GM21381 (cell line): ENCODE measurements around the gene CLMP.
"Not testable (repeated sequence)": the region's sequence is repeated elsewhere in the genome, so short reads cannot be mapped to it uniquely, and the experiment has no call there.

Source experiments
- ATAC-seq: cut with Tn5 transposase; IDR thresholded peaks from one replicate; pipeline ENCODE4 v1.9.1; 2021; ENCODE audit warnings: mild to moderate bottlenecking, moderate library complexity; ENCODE audit not compliant: unreplicated experiment

The CLMP gene

DNA sequence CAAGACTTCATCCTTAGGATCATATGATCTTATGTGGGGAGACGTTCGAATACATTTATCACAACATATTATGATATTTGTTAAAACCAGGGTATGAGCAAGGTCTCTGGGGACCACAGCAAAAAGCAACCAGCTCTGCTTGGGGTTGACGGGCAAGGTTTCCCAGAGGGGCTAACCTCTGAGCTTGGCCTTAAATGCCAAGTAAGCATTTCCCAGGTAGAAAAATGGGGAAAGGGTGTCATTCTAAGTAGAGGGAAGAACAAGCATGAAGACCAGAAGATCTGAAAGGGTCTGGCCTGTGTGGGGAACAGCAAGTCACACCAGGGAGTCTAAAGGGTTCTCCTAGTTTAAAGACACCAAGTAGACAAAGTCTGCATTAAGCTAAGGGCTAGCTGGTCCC is 24.1 kb downstream of the CLMP start:
- no peak for ATAC-seq

DNA sequence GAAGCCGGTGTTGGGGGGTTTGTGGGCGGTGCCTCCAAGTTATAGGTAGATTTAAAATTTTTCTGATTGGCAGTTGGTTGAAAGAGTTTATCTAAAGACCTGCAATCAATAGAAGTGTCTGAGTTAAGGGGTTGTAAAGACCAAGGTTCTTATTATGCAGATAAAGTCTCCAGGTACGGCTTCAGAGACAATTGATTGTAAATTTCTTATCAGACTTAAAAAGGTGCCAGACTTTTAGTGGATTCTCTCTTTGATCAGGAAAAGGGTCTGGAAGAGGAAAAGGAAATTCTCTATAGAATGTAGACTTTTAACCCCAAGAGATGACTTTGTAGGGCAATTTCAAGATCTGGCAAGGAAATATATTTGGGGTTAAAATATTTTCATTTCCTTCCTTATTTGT is 25.2 kb downstream of the CLMP start:
- no peak for ATAC-seq

DNA sequence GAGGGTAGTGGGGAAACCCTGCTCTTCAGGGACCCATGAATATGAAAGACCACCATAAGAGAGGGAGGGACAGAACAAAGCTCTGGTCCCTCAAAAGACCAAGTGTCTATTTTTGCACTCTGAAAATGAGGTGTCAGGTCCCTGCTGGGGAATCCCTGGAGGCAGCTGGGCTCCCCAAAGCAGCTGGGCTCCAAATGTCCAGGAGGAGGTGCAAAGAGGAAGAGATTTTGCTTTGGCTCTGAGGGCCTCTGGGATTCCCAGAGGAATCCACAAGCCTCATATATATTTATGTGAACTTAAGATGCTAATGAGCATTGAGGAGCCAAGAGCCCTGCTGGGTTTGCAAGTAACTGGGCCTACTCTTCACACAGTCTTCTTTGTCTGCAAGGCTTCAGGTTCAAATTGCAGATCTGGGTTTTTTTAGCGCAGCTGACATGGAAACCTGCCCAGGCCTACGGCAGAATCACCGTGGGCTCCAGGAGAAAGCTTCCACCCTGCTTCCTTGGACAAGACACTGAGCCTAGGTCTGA is 26.0 kb downstream of the CLMP start:
- no peak for ATAC-seq

DNA sequence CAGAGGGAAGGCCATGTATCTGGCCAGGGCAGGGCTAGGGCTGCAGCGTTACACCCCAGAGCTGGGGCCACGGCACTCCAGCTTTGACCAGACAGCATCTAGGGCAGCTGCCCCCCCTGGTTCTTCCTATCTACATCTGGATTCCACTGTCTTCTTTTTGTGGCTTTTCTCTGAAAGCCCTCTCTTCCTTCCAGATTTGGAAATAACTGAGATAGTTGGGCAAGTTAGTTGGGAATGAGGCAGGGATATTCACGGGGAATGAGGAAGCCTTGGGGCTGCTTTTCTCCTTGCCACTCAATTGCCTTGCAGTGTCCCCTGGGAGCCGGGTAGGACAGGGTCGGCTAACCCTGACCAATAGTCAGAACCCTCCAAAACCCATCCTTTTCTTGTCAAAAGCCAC is 26.8 kb downstream of the CLMP start:
- ATAC-seq: no peak

DNA sequence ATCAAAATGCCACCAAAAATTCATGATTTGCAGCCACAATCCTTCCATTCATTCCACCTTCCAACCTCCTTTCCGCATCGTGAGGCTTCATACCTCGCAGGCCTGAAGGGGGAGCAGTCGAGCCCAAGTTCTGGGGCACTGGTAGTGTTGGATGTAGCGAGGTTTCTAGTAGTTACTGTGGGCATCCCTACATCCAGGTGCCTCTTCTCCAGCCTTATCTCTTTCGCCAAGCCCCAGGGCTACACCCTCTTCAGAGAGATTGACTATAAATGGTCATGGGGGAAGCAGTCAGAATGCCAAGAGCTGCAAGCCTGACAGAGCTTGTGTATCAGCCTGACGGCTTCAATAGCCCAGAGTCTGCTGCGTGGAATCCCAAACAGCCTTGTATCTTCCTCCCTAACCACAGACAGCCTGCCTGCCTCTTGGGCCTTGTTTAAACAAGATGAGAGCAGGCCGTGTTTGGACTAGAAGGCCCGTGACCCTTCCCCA is 28.9 kb downstream of the CLMP start:
- no peak for ATAC-seq

DNA sequence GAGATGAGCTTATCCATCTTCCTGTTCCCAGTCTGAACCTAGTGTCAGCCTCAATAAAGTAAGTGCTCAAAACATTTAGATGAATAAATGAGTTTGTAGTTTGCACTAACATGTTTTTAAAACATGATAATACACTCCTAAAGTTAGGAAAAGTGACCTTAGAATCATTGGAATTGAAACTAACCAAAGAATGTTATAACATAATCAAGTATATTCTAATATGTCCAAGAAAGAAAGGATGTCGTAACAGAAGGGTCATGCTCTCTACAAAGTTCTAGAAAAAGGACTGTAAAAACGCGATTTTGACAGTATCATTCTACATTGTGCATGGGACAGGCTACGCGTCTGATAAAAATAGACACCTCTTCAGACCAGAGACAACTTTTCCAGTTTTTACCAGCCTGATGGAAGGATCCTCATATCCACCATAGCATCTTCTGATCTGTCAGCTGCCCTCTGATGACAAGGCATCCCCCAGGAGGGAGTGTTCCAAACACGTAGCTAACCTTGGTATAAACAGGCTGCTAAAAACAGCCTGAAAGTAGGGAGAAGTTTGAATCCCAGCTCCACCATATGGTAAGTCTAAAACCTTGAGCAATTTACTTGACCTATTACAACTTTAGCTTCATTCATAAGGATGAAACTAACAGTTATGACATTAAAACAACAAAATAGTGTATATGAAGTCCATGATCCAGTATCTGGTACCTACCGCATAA is 30.2 kb downstream of the CLMP start:
- no peak for ATAC-seq

DNA sequence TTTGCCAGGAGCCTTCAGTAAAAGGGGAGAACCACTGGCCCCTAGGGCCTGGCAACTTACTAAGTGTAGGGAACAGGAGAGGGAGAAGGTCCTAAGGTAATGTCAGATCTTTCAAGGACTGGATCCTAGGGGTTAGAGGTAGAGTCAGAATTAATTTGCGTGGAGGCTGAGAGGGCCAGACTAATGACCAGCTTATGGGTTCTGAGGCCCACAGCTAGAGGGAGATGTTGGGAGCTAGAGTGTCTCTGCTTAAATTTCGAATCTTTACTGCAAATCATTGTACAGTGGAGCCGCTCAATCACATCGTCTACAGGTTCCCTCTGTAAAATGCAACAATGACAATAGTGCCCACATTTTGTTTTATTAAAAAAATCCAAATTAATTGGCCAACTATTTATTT is 31.4 kb downstream of the CLMP start:
- ATAC-seq: no peak

DNA sequence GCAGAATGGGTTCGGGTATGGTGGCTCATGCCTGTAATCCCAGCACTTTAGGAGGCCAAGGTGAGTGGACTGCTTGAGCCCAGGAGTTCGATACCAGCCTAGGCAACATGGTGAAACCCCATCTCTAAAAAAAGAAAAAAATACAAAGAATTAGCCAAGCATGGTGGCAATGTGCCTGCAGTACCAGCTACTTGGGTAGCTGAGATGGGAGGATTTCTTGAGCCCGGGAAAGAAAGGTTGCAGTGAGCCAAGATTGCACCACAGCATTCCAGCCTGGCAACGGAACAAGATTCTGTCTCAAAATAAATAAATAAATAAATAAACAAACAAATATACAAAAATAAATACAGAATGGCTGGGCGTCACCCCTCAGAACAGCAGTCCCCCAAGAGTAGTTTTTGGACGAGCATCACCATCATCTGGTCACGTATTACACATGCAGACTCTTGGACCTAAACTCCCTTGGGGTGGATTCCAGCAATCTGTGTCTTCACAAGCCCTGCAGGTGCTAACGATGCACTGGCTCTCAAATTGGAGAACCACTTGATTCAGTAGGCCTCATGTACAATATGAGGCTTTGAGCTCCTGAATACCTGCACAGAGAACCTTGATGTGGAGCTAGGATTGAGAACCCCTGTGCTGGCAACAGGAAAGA is 33.5 kb downstream of the CLMP start:
- ATAC-seq: no peak

DNA sequence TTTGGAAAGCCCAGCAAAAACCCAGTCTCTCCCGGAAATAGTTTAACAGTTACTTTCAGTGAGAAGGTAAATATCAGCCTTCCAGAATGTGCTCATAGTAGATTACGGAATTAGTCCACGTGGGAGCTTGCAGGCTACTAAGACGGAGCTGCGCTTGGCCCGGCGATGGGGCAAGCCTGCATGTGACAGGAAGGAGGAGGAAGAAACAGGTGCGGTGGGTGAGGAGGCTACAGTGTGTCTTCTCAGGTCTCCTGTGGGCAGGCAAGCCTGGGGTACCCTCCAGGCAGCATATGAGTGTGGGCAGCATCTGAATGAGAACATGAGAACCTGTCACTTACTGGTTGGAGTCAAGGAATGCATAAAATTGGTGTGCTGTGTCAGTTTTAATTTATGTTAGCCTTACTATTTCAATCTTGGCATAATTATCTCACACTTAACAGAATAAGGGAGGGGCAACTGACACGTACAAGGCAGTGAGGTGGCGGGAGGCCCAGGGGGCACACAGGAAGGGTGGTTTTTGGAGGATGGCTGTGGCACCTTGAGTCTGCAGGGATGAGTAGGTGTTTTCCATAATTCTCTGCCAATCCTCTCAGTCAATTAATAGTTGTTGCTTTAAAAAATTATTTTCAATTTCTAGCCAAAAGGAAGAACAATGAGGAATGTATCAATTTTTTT is 35.7 kb downstream of the CLMP start:
- ATAC-seq: no peak

DNA sequence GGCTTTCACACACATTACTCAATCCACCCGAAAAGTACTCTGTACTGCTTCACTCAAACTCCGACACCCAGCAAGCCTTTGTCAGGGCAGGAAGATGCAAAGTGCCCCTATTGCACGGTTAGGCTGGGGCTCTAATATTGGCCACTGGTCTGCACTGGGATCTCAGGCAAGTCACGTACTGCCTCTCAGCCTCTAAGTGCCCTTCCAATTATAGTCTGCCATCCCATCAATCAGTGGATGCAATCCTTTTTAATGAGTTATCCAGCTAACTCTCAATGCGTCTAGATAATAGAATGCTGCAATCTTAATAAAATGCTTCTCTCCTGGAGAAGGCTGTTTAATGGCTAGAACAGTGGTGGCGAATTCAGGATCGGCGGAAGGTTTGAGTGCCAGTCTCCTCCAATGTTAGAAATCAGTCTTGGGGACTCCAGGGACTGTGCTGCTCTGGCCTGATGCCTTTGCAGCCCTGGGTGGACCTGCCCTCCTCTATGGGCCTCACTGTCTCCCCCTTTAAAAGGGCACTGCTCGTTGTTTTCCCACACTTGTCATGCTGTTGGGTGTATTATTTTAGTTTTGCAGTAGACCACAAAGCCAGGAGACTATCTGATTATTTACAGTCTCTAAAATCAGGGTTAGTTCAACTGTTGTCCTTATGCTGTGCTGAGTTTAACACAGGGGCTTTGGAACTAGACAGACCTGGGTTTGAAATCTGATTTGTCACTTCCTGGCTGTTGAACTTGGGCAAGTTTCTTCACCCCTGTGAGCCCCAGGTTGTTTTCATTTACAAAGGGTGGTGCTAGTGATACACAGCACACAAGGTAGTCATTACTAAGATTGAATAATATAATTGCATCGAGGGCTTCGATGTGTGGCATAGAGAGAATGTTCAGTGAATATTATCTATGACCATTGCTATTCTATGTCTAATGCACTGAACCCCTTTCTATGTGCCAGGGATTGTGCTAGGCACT is 36.7 kb downstream of the CLMP start:
- ATAC-seq: no peak

DNA sequence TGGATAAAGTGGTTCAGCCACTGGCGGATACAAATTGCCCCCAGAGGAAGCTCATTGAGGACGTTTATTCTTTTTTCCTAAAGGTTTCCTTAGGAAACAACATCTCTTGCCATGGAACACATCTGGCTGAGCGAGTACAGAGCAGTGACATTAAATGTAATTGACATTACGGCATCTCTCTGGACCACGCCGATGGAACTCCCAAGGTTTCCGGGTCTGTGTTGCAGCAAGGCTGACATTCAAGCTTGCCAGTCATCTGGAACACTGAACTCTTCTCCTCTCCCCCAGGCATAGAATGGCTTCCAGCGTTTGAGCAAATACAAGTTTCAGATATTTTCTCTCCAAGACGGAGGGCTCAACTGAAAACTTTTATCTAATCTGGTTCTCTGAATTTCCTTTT is 42.1 kb downstream of the CLMP start:
- no peak for ATAC-seq

DNA sequence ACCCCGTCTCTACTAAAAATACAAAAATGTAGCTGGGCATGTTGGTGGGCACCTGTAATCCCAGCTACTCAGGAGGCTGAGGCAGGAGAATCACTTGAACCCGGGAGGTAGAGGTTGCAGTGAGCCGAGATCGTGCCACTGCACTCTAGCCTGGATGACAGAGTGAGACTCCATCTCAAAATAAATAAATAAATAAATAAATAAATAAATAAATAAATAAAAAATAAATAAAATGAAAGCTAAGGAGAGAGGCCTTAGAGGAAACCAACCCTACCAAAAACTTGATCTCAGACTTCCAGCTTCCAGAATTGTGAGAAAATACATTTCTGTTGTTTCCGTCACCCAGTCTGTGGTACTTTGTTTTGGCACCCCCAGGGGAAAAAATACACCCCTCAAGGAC is 42.7 kb downstream of the CLMP start:
- not testable (repeated sequence) for ATAC-seq

DNA sequence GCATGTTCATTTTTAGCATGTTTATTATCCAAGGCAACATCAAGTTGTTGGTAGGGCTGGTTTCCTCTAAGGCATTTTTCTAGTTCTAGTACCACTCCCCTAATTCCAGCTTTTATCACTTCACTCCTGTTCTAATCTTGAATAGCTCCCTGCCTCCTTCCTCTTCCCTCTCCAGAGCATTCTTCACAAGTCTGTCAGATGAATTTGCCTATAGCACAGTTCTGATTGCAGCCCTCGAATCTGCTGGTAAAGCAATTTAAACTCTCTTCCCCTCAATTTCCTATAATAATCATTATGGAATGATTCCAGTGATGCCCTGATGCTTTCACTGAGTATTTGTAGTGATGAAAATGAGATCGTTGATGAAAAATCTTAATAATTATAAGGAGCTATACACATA is 43.3 kb downstream of the CLMP start:
- ATAC-seq: no peak

DNA sequence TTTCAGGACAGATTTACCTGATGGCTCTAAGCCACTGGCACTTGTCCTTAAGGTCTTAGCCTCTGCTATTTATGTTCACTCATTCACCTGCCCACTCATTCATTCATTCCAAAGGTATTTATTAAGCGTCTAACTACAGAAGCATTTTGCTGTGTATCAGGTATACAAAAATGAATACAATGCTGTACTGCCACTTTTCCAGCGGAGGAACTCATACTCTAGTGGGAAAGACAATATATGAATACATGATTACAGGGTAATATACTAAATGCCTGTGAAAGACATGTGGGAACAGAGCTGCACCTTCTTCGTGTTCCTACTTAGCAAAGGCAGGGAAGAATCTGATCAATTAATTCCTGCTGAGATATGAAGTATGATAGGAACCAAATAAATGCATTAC is 43.7 kb downstream of the CLMP start:
- no peak for ATAC-seq

DNA sequence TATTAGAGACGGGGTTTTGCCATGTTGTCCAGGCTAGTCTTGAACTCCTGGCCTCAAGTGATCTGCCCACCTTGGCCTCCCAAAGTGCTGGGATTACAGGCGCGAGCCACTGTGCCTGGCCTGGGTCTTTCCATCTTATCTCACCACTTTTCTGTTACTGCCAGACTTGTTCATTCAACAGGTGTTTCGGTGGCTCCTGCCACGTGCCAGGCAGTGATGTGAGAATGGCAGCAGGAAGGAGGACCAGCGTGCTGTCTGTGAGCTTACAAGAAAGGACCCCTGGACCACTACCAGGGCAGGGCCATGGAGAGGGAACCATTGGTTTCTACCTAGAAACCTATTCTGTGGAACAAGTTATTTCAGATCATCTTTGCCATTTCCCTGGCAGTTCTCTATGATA is 44.2 kb downstream of the CLMP start:
- no peak for ATAC-seq

DNA sequence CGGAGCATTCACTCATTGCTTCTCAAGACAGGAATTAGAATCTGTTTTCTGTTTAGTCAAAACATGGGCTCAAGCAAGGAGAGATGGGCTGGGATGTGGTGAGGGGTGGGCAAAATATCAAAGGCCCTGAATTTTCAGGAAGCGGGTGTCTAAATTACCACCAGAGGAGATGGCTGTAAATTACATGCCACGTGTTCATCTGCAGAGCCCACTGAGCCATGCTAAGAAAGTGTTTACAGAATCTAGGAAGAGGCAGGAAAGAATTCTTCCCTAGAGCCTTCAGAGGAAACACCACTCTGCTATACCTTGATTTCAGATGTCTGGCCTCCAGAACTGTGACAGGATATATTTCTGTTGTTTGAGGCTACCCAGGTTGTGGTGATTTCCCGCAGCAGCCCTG is 46.1 kb downstream of the CLMP start:
- ATAC-seq: no peak

DNA sequence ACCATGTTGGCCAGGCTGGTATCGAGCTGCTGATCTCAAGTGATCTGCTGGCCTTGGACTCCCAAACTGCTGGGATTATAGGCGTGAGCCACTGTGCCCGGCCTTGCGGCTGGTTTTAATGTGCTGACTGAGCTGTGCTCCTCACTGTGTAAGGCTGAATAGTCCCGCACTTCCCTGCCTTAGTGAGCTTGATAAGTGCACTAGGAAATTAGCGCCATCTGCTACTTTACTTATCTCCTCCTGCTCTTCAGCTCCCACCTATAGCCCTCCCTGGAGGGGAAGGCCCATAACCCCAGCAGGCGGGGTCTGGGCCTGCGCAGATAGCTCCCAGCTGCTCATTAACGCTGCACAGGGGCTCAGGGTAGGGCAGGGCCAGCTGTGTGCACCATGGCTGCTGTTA is 49.4 kb downstream of the CLMP start:
- no peak for ATAC-seq

DNA sequence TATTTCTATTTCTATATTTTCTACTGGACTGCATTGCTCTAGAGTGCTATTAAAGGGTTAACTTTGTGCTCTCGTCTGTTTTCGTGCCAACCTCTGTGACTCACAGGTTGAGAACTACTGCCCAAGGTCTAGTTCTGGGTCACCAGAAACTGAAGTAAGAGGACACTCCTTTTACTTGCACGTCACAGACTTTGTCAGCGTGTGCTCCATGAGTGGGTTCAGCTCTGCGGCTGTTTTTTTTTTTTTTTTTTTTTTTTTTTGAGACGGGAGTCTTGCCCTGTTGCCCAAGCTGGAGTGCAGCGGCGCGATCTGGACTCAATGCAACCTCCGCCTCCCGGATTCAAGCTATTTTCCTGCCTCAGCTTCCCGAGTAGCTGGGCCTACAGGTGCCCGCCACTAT is 49.8 kb downstream of the CLMP start:
- no peak for ATAC-seq

DNA sequence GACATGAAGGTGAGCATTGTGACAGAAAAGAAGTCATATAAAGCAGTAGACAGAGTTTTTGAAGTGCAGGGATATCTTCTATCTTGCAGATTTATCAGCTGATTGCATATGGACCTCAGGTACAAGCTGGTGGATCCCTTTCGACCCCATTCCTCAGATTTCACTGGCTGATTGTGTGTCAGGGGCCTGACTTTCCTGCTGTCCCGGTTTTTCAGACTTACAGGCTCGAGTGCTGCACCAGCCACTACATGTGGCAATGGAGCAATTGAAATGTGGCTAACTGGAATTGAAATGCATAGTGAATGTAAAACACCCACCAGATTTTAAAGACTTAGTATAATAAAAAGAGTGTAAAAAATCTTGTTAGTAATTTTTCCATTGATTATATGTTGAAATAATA is 50.3 kb downstream of the CLMP start:
- ATAC-seq: no peak

DNA sequence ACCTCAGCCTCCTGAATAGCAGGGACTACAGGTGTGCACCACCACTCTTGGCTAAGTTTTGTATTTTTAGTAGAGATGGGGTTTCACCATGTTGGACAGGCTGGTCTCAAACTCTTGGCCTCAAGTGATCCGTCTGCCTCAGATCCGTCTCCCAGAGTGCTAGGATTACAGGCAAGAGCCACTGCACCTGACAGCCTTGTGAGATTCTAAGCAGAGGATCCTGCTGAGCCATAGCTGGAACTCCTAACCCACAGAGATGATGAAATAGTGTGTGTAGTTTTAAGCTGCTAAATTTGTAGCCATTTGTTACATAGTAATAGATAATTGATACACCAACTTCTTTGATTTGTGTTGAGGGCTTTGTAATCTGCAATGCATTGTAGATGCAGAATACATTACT is 51.1 kb downstream of the CLMP start:
- no peak for ATAC-seq

DNA sequence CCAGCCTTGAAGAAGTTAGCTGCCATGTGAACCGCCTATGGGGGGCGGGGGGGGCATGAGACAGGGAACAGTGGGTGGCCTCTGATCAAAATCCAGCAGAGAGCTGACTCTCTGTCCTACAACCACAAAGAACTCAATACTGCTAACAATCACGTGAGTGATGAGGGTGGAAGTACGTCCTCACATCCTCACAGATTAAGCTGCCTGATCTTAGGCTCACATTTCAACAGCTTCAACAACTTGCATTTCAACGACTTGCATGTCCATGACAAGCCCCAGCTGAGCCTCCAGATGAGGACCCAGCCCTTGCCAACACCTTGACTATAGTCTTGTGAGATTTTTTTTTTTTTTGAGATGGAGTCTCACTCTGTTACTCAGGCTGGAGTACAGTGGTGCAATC is 51.6 kb downstream of the CLMP start:
- ATAC-seq: no peak
